Esophagus muscularis mucosa (tissue), 3 donors: ENCODE results near the gene ABCC11.

Experiments
- POLR2AphosphoS5 ChIP-seq, 2 donors: sonication (generic); formaldehyde crosslinking; IDR thresholded peaks; one replicate each; pipeline ENCODE4 v1.6.1; 2017; ENCODE audit warnings: antibody characterized with exemption in 2 of 2
- TF ChIP-seq, protein P1 (sequence below), 3 experiments: fragments of 200-600 bp in 2 of 3; fragments of 450-650 bp in 1 of 3; sonication (generic) in 2 of 3; IDR thresholded peaks; one replicate each; pipeline ENCODE4 v1.5.1; 2017 to 2019; ENCODE audit warnings: antibody characterized with exemption in 3 of 3, mild to moderate bottlenecking in 2 of 3, moderate library complexity in 1 of 3

DNA sequence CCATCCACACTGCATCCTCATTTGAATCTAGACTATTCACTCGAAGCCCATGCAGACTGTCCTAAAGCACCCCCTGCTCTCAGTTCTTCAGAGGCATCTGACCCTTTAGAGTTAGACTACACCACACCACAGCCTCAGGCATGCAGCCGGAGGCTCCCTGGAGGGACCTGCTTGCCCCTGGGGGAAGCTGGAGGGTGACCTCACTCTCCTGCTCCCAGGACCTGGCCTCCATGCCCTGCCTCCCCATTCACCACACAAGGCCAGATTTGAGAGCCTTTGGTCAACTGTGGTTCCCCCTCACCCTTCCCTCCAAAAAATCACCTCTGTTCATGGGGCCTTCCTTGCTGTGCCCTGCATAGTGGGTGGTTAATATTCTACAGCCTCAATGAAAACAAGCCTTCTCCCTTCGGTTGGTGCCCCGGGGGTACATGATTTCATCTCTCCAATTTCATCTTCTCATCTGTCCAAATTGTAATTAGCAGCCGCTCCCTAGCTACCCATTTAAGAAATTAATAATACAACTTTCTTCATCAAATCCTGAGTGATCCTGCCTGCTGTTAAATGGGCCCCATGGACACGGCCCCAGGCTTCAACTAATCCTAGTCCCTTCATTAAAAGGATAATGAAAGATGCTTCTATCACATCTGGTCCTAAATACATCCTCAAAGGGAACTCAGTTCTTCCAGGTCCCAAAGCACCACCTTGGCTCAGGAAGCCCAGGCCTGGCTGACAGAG lies 116.0 kb downstream of the ABCC11 start:
- TF ChIP-seq POLR2AphosphoS5 (IDR thresholded peaks at IDR 0.05) = no peak
- TF ChIP-seq, protein P1, sequence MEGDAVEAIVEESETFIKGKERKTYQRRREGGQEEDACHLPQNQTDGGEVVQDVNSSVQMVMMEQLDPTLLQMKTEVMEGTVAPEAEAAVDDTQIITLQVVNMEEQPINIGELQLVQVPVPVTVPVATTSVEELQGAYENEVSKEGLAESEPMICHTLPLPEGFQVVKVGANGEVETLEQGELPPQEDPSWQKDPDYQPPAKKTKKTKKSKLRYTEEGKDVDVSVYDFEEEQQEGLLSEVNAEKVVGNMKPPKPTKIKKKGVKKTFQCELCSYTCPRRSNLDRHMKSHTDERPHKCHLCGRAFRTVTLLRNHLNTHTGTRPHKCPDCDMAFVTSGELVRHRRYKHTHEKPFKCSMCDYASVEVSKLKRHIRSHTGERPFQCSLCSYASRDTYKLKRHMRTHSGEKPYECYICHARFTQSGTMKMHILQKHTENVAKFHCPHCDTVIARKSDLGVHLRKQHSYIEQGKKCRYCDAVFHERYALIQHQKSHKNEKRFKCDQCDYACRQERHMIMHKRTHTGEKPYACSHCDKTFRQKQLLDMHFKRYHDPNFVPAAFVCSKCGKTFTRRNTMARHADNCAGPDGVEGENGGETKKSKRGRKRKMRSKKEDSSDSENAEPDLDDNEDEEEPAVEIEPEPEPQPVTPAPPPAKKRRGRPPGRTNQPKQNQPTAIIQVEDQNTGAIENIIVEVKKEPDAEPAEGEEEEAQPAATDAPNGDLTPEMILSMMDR (IDR thresholded peaks at IDR 0.05) = no peak
